GM21423 (cell line): ENCODE results near the gene NCK1.
A peak's percentile ranks its signal among the peaks of the same experiment; 100 is the strongest.

Experiments
- ATAC-seq: cut with Tn5 transposase; IDR thresholded peaks from one replicate; pipeline ENCODE4 v1.9.1; 2021; ENCODE audit warnings: mild to moderate bottlenecking, moderate library complexity; ENCODE audit not compliant: unreplicated experiment

NCK1 gene

DNA sequence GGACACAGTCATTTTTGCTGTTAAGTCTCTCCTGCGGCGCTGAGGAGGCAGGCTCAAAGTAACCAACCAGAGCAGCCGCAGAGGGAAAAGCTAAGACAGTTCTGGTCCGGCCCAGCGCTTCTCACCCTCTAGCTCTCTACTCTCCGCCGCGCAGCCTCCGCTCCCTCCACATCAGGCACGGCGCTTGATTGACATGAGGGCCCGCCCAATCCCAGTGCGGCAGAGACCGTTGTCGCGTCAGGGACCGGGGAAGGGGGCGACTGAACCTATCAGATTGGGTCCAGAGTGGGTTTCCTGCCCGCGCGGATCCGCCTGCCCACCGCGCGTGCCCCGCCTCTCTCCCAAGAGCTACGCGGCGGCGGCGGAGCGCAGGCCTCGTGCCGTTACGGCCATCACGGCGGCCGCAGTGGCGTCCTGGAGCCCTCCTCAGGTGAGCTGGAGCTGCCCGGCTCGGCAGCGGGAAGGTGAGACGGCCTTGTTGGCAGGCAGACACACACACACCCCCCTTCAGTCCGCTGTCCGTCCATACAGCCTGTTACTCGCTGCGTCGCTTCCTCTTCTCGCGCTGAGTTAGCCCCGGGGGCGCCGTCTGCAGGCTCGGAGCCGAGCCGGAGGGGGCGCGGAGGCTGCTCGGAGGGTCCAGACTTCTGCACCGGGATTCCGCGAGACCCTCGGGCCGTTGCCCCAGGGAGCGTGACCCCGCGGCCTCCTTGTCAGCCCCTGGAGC, at the start of gene NCK1:
Gene NCK1 (plus strand): TSS at position 319 of the 727 bp plus-strand sequence. CDS start 65,794 bp downstream, outside the sequence.
- ATAC-seq = peak; percentile 96

DNA sequence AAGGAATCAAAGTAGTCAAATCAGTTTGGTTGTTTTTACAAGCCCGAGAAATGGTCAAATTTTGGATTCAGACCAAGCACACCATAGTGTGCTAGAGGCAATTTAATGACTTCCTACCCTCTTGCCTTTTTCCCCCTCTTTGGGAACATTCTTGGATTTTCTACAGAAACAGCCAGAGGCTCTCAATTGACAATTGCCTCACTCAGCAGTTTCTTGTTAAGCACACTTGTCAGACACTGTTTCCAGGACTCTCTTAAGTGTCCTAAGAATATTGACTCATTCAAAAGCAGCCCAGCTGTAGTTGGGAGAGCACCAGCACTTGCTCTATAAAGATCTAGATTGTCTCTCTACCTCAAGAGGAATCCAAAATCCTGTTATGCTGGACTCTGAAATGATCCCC, 44.6 kb upstream of the NCK1 start:
- ATAC-seq = no peak

DNA sequence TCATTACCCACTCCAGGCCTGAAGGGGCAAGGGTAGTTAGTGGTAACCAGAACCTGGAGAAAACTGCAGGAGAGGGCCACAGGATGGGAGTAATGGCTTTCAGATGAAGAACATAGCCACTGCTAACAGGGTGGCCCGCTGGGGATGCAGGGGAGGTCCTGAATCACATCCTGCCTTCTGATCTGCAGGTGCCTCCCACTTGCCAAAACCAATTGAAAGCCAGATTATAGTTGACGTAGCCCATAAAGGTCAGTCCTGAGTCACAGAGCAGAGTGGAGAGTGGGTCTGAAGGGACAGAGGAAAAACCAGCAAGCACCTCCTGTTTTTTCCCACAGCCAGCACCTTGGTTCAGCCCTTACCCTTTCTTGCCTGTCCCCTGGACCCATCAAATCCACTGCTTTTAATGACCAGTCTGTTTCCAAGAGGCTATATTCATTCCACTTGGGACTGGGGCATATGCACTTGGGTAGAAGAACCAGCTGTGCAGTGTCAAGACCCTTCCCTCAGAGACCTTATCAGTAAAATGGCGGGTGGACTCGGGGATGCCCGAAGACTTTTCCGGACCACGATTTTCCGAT, 43.7 kb upstream of the NCK1 start:
- no peak for ATAC-seq

DNA sequence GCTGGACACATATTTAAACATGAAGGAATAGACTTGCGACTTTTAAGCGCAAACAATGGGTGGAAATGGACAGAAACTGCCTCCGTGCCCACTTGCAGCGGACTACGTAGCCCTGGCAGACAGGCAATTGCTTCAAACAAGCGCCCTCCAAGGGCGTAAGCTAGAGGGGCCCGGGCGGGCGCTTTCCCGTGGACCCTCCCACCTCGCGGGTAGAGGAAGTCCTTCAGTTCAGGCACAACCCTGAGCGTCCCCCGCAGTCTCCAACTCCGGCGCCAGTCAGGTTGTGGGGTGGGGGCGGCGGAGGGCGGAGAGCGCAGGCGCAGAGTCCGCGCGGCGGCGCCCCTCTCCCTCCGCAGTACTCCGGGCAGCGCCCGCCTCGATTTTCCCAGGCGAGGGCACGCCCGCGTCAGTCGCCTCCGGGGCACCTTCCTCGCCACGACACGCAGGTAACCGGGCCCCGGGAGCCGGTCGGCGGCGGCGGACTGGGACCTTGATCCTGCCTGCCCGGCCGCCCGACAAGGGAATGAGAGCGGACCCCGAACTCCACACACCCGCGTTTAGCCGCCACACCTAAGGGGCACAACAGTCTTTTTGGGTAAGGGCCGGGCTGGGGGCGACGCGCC, 43.1 kb upstream of the NCK1 start, which contains the start of gene SLC35G2:
Gene SLC35G2 (plus strand): TSS at position 358 of the 623 bp plus-strand sequence. CDS start 35,335 bp downstream, outside the sequence.
- ATAC-seq = no peak

DNA sequence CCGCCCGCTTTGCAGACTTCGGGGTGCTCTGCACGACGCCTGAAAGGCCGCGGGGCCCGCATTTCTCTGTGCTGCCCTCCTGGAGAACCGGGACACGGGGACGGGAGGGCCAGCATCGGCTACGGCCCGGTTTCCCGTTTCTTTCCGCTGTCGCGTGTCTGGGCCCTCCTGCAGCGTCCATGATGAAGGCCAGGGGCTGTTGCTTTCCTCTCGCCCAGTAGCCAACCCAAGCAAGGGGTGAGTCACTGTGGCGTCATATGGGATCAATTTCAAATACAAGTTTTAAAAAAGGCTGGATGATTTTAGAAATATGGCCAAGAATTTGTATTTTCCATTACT, 42.6 kb upstream of the NCK1 start:
- no peak for ATAC-seq

DNA sequence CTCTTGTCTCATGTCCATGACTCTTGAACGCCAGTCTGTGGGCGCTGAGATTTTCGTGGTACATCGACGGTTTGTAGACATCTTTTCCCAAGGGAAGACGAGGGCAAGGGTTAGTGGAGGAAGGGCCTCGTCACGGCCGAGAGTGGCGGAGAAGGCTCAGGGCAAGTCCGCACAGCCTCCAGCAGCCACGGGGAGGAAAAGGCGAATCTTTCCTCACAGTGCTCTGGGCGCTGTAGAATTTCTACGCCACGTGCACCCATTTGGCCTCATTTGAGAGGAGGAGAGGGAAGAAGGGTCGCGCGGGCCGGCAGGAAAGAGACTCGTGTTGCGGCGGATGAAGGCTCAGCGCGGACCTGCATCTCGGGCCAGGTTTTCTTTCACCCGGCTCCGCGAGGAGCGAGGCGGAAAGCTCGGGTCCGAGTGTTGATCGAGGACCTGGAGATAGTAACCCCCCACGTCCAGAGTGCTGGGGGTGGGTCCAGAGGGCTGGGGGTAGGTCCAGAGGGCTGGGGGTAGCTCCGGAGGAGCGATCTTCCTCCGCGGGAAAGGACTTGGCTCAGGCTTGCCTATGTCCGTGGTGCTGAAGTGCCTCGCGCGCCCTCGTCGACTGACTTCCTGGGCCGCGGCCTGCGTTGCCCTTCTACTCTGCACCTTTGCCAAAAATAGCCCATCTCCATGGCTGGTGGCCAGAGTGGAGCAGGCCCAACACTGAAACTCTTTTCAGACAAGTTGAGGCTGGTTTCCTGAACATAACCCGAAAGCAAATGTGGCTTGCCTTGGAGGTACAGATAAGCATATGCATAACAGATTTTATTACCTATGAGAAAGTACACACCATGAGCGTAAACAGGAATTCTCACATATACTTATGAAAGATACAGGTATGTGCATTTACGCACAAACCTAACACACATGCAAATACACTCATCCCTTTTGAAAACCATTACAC, 42.0 kb upstream of the NCK1 start:
- no peak for ATAC-seq

DNA sequence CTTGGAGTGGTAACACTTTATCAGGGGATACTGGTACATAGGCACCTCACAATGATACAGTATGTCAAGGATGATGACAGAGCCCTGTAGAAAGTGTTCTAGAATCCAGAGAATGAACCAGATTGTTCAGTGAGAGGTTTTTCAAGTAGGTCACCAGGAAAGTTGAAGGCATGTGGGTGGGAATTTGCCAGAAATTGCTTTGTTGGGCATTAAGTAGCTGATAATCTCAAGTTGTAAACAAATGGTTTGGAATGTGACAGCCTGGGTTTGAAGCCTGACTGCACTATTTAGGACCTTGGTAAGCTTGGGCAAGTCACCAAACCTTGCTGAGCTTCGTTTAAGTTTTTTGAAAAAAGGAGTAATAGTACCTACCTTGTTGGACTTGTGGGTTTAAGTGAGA, 30.5 kb upstream of the NCK1 start:
- ATAC-seq = no peak

DNA sequence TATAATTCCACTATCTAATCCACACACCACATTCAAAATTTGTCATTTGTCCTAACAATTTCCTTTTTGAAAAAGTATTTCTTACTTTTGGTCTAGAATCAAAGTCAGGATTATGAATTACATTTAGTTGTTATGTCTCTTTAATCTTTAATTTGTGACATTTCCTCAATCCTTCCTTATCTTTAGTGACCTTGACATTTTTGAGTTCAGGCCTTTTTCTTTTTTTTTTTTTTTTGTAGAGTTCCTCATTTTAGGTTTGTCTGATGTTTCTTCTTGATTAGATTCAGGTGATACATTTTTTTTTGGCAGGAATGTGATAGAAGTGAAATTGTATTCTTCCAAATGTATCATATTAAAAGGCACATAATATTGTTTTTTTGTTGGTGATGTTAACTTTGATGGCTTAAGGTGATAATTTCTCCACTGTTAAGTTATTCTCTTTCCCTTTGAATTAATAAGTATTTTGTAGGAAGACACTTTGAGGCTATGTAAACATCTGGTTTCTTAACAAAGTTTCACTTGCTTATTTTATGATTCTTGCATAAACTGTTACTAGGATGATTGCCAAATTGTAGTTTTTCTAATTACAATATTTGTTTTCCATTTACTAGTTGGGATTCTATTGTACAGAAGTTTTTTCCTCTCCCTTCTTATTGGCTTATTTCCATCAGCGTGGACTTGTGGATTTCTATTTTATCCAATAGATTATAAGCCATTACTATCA, 26.8 kb upstream of the NCK1 start:
- ATAC-seq = no peak

DNA sequence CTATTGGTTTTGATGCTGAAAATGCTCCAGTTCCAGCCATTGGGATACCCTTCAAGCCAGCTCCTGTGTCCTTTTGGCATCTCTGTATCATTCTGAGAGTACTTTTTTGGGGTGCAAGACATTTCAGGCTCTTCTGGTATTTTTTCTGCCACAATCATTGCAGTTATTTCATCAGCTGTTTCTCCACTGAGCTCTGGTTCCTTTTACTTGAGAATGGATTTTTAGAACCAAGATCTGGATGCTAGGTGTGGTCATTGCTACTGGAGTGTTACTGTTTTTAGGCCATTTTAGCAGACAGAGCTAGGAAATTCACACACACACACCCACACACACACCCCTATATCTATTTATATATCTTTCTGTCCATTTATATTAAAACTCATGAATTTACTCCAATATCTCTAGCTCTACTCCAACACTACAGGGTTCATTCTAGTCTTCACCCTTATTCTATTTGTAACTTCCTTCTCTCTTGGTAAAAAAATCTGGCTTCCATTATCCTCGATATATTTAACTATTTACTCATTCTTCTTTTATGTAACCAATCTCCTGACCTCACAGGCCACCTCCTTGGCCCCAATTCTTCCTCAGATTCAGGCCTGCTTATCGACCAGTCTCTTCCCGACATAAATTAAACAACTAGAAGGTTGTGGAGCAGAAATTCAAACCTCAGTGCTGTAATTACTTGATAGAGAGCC, 26.0 kb upstream of the NCK1 start:
- ATAC-seq = no peak

DNA sequence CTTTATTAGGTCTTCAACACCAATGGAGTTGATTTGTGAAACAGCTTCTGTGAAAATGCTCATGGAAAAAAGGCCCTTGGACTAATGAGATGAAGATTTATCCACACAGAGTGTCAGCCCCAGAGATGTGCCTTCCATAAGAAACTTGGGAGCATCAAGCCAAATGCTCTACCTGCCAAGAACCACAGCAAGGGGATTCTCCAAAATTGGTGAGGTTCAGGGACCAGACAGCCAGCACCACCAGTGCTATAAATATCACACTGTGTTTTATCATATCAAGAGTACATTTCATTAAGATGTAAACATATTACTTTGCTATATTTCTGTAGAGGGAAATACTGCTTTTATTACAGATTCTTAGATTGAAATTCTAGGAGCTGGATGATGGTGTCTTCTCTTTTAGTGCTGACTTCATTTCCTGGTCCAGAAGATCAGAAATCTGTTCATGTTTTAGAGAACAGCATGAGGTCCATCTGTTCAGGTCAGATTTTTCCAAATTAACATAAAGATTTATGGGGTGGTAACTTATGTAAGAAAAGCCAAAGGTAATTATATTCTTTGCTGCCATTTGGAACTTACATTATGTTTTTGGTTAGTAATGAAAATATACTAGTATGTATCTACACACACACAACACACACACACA, 25.4 kb upstream of the NCK1 start:
- no peak for ATAC-seq

DNA sequence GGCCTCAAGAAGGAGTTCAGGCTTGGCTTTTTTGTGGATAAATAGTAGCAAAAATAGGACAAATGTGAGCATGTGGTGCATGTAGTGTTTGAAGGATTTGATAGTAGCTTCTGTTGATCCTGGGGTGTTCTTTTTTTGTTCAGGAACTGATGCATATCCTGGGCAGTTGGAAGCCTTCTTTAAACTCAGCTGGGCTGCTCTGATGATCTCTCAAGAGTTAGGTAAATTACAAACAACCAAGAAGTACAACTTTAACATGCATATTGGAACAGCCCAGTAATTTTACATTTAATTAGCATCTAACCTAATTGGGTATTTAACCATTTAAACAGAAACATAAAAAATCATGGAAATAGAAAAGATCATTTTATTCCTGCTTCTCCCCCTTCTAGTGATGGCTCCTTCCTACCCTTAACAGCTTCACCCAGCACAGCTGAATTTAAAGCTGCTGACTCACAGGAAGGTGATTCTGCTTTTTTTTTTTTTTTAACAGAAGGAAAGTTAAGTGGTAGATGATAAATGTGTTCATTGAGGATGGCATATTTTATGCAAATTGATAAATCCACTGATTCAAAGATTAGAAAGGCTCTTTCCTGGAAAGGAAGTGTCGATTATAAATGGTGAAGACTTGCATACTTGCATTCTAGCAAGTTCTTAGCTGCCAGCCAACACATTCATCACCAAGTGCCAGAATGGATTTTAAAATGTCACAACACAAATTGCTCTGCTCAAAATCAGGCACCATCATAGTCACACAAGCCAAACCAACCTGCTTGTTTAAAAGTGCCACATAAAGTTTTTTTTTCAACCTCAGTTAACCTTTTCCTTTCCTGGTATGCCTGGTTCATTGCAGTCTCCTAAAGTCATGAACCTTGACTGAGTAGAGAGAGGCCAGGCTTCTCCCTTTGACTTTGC, 23.1 kb upstream of the NCK1 start:
- ATAC-seq = no peak

DNA sequence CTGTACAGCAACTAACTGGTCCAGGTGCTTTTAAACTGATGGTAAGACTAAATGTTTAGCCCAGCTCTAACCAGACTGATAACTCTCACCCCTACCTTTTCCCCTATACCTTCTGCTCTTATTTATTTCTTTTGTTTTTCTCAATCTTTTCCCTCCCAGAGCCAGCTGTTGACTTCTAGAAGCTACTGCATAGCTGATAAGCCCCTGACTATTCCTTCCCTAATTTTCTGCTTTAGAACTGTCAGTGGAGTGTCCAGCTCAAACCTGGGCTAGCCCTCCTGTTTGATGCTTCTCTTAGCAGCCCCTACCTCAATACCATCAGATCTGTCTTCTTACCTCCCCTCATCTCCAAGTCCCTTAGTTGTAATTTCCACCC, 22.5 kb upstream of the NCK1 start:
- no peak for ATAC-seq

DNA sequence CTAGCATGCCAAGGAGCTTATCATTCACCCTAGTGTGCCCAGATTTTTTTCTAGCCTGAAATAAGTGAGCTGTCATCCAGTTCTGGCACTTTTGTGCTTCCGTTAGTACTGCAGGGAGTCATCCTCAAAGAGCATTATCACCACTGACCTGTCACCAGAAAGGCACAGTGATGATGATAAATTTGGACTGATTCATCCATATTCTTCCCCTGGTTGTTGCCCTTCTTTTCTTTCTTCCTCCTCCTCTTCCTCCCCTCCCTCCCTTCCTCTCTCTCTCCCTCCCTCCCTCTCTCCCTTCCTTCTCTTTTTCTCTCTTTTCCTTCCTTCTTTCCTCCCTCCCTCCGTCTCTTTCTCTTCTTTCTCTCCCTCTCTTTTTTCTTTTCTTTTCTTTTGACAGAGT, 21.8 kb upstream of the NCK1 start:
- no peak for ATAC-seq

DNA sequence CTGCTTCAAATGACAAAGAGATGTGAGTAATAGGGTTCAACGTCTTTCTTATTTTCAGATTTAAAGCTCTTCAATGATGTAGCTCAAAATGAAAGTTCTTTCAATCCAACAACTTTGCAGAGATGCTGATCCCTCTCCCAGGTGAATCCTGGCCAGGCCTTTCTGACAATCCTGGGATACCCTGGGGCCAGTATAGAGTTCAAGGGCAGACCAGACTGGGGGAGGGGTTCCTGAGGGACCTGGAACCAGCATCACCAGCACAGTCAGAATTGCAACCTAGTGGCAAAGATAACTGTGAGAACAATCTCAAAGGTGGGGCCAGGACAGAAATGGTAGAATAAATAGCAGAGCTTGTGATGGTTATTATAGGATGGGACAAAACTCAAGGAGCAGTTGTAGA, 19.7 kb upstream of the NCK1 start:
- ATAC-seq = no peak

DNA sequence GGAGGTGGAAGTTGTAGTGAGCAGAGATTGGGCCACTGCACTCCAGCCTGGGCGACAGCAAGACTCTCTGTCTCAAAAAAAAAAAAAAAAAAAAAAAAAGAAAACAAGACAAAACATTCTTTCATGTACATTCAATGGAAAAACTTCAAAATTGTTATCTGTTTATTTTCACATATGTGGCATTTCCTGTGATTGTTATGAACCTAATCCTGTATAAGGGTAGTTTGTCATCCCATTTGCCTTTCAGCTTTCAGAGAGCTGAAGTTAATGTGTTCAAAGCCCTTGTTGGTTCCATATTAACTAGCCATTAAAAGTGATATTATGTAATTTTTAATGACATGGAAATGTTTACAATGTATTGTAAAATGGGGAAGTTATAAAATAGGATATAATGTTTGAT, 17.3 kb upstream of the NCK1 start:
- no peak for ATAC-seq

DNA sequence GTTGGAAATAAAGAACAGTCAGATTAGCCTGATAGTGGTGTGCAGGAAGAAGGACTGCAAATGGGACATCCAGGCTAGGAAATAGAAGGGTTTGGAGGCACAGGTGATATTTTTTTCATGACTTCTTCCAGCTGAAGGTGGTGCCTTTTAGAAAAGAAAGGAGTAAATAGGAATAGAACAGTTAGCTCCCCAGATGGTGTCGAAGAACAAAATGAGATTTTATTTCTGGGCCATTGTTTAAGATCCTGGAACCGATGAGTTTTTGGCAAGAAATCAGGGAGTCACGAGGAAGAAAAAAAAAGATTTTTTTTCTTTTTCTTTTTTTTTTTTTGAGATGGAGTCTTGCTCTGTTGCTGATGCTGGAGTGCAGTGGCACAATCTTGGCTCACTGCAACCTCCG, 9.8 kb upstream of the NCK1 start:
- no peak for ATAC-seq

DNA sequence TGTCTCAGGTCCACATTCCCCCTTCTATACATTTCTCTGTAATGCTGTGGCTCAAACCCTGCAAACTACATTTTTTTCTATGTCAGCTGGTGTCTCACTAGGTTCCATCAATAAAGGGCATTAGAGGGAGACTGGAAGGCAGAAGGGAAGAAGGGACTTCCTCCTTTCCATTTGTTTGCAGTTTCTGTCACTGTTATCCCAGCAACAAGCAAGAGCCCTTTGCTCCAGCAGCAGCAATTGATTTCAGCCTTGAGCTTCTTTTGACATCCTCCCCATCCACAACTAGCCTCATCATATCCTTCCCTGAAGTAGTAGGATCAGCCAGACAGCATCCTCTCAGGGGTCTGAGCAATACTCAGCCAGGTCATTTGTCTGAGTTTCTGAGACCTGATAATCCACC, 5.3 kb upstream of the NCK1 start:
- no peak for ATAC-seq

DNA sequence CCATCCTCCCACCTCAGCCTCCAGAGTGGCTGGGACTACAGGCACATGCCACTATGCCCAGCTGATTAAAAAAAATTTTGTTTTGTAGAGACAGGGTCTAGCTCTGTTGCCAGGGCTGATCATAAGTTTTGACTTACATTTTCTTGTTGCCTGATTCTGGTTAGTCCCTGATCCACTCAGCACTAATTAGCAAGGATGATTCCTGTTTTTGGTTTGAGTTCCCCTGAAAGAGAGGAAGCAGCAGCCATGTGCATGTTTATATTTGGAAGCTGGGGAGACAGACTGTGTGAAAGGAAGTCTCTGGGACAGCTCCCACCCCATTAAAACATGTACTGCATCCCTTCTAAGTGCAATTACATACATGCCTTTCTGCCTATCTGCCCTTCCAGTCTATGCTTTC, 3.6 kb upstream of the NCK1 start:
- ATAC-seq = no peak

DNA sequence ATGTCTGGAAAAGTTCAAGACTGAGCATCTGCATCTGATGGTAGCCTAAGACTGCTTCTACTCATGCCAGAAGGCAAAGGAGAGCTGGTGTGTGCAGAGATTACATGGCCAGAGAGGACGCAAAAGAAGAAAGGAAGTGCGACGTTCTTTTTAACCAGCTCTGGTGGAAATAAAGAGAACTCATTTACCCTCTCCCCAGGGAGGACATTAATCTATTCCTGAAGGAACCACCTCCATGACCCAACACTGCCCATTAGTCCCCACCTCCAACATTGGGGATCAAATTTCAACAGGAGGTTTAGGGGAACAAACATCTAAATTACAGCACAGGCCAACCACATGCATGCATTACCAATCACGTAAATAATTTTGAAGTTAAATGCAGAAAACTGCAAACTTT, 1.5 kb upstream of the NCK1 start:
- no peak for ATAC-seq
